Measurements from ENCODE around the gene CEP131.

CEP131 gene

DNA sequence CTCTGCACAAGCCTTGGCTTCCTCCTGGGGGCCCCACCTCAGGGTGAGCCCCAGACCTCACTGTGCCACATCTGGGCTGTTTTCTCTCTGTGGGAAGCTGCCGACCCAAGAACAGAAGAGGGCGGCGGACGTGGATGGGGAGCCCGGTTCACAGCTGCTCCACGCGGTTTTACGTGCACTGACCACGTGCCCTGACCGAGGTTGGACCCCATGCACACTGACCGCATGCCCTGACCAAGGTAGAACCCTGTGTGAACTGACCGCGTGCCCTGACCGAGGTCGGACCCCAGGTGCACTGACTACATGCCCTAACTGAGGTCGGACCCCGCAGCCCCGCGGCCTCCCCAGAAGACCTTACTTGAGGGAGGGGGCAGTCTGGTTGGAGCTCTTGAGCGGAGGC lies 19.6 kb downstream of the CEP131 start:
- TF ChIP-seq CTCF (IDR thresholded peaks at IDR 0.05) = no peak

DNA sequence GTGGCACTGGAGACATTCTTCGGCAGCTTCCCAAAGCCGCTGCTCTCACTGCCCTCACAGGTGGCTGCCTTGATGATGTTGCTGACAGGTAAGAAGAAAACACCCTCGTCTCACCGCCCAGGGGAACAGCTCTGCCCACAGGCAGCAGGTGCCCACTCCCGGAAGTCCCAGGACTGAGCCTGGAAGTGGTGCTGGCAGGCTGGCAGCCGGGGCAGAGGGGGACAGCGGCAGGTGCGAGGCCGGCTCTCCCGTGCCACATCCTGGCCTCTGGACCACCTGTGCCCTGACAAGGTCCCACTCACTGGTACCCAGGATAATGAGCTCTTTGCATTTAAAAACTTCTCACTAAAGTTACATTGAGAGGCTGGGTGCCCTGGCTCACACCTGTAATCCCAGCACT lies 20.4 kb downstream of the CEP131 start:
- no peak for TF ChIP-seq CTCF (IDR thresholded peaks at IDR 0.05)

- TF ChIP-seq CTCF (IDR thresholded peaks at IDR 0.05) = peak; percentile 63
Observed at GRCh38 chr17:81200695-81201580, 21.8 kb downstream of the CEP131 start.

- TF ChIP-seq CTCF (IDR thresholded peaks at IDR 0.05) = no peak
Observed at GRCh38 chr17:81200201-81200600, 22.6 kb downstream of the CEP131 start.

DNA sequence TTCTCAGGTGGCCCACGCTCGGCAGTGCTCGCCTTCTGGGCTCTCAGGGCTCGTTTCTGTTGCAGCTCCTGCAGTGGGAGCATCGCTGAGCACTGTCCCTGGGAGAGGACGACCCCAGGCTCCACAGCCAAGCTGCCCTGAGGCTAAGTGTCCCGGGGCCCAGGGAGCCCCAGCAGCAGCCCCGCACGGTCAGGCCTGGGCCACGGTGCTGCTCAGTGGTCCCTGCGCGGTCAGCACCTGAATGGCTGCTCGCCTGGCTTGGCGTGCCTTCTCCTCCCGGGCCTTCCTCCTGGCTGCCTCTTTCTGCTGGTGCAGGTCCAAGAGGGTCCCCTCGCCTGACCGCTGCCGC lies 23.3 kb downstream of the CEP131 start:
- no peak for TF ChIP-seq CTCF (IDR thresholded peaks at IDR 0.05)

GRCh38 chr17:81198826-81199481 lies 23.8 kb downstream of the CEP131 start:
- TF ChIP-seq CTCF (IDR thresholded peaks at IDR 0.05) = no peak

DNA sequence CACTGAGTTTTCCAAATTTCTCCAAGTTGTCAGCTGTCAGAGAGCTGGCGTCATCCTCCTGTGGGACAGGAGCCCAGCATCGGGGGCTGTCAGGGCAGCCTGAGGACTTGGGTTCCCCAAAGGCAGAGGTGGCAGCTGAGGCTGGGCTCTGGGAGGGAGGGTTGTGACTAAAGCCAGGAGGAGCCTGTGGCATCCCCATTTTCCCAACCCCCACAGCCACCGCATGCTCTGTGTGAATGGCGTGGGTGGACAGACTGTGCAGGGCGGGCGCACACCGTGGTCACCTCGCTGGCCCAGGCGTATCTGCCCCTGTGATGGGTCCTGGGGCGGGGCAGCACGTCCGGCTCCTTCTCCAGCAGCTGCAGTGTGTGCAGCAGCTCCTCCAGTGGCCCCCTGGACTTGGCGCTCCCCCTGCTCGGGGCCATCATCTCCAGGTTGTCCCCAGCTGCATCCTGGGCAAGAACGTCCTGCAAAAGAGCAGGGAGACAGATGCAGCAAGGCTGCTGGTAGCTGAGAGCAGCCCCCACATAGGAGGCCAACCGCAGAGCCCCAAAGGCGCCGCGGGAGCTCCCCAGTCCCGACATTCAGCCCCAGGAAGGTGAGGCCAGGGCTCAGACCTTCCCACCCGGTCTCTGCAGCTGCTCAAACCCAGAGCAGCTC lies 24.8 kb downstream of the CEP131 start:
- TF ChIP-seq CTCF (IDR thresholded peaks at IDR 0.05) = no peak

All from LNCAP (cell line).